ENCODE data around the gene PMPCB.
A peak's percentile ranks its signal among the peaks of the same experiment; 100 is the strongest.

PMPCB gene

DNA sequence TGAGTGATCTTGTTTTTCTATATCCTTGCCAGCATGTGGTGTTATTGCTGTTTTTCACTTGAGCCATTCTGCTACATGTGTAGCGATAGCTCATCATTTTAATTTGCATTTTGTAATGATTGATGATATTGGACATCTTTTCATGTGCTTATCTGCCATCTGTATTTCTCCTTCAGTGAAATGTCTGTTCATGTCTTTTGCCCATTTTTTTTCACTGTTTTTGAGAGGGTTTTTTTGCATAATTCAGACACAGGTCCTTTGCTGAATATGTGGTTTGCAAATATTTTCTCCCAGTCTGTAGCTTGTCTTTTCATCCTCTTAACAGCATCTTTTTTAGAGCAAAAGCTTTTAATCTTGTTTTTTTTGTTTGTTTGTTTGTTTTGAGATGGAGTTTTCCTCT is 3.7 kb upstream of the PMPCB start:
- TF ChIP-seq, protein P1, sequence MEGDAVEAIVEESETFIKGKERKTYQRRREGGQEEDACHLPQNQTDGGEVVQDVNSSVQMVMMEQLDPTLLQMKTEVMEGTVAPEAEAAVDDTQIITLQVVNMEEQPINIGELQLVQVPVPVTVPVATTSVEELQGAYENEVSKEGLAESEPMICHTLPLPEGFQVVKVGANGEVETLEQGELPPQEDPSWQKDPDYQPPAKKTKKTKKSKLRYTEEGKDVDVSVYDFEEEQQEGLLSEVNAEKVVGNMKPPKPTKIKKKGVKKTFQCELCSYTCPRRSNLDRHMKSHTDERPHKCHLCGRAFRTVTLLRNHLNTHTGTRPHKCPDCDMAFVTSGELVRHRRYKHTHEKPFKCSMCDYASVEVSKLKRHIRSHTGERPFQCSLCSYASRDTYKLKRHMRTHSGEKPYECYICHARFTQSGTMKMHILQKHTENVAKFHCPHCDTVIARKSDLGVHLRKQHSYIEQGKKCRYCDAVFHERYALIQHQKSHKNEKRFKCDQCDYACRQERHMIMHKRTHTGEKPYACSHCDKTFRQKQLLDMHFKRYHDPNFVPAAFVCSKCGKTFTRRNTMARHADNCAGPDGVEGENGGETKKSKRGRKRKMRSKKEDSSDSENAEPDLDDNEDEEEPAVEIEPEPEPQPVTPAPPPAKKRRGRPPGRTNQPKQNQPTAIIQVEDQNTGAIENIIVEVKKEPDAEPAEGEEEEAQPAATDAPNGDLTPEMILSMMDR (IDR thresholded peaks at IDR 0.05; ENCODE audit: borderline replicate concordance, insufficient read depth, low read depth, low read length), result no peak
- no peak overlapping the region for H3K4me3 ChIP-seq (ENCODE audit: low read depth, low read length)

DNA sequence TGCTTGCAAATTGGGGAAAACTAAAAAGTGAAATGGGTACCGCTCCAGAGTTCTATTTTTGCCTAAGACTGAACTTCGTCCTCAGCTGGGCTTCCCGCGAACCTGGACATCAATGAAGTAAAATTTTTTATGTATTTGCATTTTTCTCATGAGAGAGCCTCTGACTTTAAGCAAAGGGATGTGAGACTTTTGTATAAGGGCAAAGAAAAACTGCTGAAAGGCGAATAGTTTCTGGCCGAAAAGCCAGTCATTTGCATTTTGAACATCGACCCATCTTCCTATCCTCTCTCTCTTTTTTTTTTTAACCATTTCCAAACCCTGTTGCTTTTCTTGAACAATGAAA is 573 bp downstream of the PMPCB start:
- H3K4me3 ChIP-seq (ENCODE audit: low read depth, low read length), result peak overlapping the region; percentile 71
- TF ChIP-seq, protein P1 (IDR thresholded peaks at IDR 0.05; ENCODE audit: borderline replicate concordance, insufficient read depth, low read depth, low read length), result no peak

DNA sequence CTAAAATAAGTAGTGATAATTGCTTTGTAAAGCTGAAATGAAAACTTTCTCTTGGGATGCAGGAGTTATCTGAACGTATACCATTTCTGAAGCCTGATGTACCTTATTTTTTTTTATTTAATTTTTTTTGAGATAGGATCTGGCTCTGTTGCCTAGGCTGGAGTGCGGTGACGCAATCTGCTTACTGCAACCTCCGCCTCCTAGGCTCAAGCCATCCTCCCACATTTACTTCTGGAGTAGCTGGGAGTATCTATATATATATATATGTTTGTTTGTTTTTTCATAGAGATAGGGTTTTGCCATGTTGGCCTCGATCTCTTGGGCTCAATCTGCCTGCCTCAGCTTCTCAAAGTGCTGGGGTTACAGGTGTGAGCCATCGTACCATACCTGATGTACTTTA is 2.4 kb downstream of the PMPCB start:
- H3K4me3 ChIP-seq (ENCODE audit: low read depth, low read length), result no peak overlapping the region
- TF ChIP-seq, protein P1 (IDR thresholded peaks at IDR 0.05; ENCODE audit: borderline replicate concordance, insufficient read depth, low read depth, low read length), result no peak

DNA sequence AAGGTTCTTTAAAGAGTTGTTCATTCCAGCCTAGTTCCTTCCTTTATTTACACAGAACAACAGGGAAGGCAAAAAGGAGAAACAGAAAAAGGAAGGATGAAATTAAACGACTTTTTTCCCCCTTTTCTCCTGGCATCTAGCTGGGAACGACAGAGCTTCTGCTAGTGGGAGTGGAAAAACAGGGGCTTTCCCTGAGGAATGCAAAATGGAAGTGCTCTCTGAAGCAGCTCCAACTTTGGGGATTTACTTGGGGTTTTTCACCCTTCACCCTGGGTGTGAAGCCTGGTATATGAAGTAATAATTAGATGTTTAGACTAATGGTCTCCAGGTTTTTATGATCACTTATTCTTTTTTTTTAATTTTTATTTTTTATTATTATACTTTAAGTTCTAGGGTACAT is 4.2 kb downstream of the PMPCB start:
- TF ChIP-seq, protein P1 (IDR thresholded peaks at IDR 0.05; ENCODE audit: borderline replicate concordance, insufficient read depth, low read depth, low read length), result no peak
- no peak overlapping the region for H3K4me3 ChIP-seq (ENCODE audit: low read depth, low read length)

DNA sequence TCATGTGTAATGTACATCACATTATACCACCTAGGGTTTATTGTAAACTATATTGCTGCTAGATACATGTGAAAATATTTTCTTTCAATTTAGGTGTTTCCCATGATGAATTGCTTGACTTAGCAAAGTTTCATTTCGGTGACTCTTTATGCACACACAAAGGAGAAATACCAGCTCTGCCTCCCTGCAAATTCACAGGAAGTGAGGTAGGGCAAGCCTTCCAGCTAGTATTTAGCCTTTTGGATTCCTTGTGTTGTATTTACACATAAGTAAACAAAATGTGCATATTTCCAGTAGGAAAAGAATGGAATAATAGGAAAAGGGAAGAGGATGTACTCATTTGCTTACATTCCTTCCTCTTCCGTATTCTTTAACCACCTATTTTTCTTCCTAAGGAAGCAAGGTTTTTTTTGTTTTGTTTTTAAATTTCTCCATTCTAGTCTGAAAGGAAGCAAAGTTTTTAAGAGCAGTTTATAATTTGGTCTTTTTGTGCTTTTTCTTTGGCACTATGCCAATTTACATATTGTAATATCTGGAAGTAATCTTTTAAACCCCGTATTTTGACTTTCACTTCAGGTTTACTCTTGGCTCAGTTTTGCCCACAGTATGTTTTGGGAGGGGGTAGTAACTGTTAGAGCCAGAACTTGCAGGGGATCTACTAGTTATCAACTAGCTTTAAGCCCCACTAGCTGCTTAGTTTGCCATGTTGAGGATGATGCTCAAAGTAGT is 10.4 kb downstream of the PMPCB start:
- TF ChIP-seq, protein P1 (IDR thresholded peaks at IDR 0.05; ENCODE audit: borderline replicate concordance, insufficient read depth, low read depth, low read length), result no peak
- no peak overlapping the region for H3K4me3 ChIP-seq (ENCODE audit: low read depth, low read length)

DNA sequence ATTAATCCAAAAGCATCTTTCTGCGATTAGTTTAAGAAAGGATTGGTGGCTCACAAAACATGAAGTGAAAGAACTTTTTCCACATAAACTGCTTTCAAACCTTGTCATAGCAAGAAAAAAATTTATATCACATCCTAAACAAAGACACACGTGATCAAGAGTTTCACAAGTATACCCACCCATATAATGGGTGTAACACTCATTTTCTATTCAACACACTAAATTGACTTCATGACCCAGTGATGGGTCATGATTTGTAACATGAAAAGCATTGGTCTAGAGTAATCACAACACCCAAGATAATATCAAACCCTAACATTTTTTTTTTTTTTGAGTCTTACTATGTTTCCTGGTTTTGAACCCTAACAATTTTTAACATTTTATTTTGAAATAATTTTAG is 17.6 kb downstream of the PMPCB start:
- TF ChIP-seq, protein P1 (IDR thresholded peaks at IDR 0.05; ENCODE audit: borderline replicate concordance, insufficient read depth, low read depth, low read length), result no peak
- H3K4me3 ChIP-seq (ENCODE audit: low read depth, low read length), result no peak overlapping the region

DNA sequence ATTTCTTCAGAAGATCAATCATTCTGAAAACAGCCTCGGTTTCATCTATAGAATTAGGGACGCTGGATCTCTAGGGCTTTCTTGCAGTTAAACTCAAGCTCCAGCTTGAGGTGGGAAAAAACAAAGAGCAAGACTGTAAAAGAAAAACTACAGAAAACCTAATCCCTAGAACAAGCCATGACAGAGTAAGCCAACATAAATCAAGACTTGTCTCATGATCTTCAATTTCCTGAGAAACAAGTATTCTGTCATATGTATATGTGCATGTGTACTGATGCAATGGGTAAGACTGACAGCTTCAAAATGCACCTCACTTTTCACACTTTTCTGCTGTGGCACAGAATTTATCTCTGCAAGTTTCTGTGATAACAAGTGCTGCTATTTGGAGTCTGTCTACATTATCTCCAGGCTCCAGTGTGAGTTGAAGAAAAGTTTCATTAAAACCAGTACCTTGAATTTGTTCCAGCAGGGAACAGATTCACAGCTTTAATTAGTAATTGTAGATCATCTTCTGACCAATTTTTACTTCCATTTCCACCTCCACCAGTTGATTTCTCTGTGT is 19.2 kb downstream of the PMPCB start:
- no peak overlapping the region for H3K4me3 ChIP-seq (ENCODE audit: low read depth, low read length)
- TF ChIP-seq, protein P1 (IDR thresholded peaks at IDR 0.05; ENCODE audit: borderline replicate concordance, insufficient read depth, low read depth, low read length), result no peak
